NAMALWA (cell line): ENCODE data around the gene NUP88.

ENCODE experiments used
- DNase-seq: peaks from one replicate; pipeline ENCODE4 v3.0.0-alpha.2; 2015; ENCODE audit warnings: low spot score

NUP88 gene

GRCh38 chr17:5355421-5356129, 63.9 kb downstream of the NUP88 start:
- DNase-seq, result no peak

GRCh38 chr17:5354886-5355415, 64.5 kb downstream of the NUP88 start:
- no peak for DNase-seq

- DNase-seq, result no peak
Observed at GRCh38 chr17:5354310-5354709, 65.2 kb downstream of the NUP88 start.

DNA sequence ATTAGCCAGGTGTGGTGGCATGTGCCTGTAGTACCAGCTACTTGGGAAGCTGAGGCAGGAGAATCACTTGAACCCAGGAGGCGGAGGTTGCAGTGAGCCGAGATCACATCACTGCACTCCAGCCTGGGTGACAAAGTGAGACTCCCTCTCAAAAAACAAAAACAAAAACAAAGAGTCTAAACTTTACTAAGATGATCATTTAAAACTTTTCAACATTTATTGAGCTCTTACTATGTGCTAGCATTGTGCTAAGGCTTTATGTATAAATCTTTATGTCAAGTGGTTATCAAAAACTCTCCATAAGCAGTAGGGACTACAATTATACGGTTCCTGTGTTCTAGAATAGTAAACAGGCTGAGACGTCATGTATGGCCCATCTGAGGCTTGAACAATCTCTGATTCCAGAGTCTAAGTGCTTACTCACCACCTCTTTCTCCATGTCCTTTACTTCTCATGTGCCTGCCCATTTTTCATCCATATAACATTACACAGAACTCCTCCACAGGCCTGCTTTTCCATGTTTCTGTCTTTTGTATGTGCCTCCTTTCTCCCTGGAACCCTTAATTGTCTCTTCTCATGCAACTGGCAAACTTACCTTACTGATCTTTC, 66.7 kb downstream of the NUP88 start:
- DNase-seq, result no peak

- DNase-seq, result no peak
Observed at GRCh38 chr17:5344914-5345313, 74.5 kb downstream of the NUP88 start.
